Dedifferentiated amniotic fluid mesenchymal stem cell (primary cell): ENCODE data around the gene NANOS3.
"Not testable (repeated sequence)": the region's sequence is repeated elsewhere in the genome, so short reads cannot be mapped to it uniquely, and the experiment has no call there.

Experiments
- DNase-seq: peaks from one replicate; pipeline ENCODE4 v3.0.0-alpha.2; 2016; ENCODE audit errors: extremely low spot score

The NANOS3 gene

GRCh38 chr19:13843104-13843921, 33.6 kb upstream of the NANOS3 start:
- DNase-seq: peak; percentile 37

DNA sequence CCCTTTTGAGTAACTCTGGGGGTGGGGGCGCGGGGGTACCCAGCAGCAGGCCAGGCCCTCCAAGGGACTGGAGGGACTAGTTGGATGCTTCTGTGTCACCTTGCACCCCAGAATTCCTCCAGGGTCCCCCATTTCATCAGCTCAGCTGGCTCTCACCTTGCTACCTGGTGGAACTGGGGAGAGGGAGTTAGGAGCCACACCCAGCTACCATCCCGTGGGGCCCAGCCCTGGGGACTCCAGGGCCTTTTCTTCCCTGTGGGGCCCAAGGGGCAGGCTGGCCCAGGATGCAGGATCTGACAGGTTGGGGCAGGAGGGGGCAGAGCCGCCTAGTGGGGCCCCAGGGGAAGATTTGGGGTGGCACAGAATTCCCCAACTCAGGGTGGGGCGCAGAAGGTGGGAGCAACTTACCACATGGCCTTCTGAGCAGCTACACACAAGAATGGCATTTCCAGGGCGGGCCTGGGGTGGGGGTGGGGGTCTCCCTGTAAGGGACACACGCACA, 32.8 kb upstream of the NANOS3 start:
- DNase-seq: no peak

- DNase-seq: peak; percentile 94
Measured at GRCh38 chr19:13846557-13847406, 30.2 kb upstream of the NANOS3 start.

- DNase-seq: peak; percentile 92
Measured at GRCh38 chr19:13847407-13848339, 29.3 kb upstream of the NANOS3 start.

GRCh38 chr19:13848340-13848677, 28.6 kb upstream of the NANOS3 start:
- no peak for DNase-seq

DNA sequence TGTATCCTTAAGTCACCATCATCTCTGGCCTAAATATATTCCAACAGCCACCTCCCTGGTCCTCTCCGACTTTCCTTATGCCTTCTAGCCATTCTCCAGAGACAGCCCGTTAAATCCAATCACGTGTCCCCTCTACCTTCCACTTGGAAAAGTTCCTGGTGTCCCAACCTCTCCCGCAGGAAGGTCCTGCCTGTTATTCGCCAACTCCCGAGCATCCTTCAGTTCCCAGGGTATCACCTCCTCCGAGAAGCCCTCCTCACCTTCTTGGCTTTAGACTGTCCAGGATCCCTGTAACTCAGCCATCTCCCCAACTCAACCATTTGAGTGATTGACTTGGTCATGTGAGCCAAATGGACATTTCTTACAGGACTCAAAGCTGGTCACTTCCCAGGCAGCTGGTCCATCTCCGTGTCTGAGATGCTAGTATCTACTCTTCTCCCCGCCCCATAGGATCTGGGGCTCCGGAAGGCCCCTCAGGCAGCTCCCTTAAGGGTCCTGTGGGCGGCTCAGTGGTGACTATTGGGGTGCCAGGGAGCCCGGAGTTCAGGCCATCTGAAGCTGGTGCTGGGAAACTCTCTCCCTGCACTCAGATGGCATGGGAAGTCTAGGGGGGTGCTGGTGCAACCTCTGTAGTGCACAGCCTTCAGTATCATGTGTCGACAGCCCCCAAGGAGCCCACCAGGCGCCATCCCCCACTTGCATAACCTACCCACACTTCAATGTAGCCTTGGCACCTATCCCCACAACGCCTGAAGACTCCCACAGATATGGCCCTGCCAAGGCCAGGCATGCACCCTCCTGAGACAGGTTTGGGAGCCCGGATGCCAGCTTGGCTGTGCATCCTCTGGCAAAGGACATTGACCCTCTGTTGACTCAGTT, 27.9 kb upstream of the NANOS3 start:
- DNase-seq: no peak

GRCh38 chr19:13849991-13850909, 26.7 kb upstream of the NANOS3 start:
- DNase-seq: peak; percentile 45

GRCh38 chr19:13850910-13851733, 25.8 kb upstream of the NANOS3 start:
- DNase-seq: peak; percentile 86

DNA sequence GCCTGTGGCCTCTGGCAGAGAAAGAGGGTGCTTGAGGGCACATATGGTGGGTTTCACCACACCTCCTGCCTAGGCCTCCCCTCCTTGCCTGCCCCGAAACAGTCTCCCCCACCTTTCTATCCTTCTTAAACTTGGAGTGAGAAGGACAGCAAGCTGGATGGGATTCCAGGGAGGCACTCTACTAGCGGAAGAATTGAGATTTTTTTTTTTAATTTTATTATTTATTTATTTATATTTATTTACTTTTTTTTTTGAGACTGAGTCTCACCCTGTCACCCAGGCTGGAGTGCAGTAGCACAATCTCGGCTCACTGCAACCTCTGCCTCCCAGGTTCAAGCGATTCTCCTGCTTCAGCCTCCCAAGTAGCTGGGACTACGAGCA, 25.2 kb upstream of the NANOS3 start:
- DNase-seq: not testable (repeated sequence)

DNA sequence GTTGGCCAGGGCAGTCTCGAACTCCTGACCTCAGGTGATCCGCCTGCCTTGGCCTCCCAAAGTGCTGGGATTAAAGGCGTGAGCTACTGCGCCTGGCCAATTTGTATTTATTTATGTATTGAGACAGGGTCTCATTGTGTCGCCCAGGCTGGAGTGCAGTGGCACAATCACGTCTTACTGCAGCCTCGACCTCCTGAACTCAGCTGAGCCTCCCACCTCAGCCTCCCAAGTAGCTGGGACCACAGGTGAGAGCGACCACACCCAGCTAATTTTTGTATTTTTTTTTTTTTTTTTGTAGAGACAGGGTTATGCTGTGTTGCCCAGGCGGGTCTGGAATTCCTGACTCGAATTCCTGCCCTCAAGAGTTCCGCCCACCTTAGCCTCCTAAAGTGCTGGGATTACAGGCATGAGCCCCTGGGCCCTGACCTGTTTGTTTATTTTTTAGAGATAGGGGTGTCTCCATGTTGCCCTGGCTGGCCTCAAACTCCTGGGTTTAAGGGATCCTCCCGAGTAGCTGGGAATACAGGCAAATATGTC, 24.7 kb upstream of the NANOS3 start:
- DNase-seq: not testable (repeated sequence)

DNA sequence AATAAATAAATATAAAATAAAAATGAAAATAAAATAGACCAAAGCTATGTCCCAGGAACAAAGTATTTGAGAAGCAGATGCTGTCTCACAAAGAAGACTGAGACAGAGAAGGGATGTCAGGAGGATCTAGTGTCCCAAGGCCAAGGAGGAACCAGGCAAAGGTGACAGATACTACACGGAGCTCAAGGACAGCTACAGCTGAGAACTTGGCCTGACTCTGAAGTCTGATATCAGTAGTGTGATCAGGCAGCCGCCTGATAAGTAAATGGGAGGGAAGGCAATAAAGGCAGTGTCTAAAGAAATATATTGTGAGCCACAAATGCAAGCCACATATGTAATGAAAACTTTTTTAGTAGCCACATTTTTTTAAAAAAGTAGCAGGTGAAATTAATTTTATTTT, 20.4 kb upstream of the NANOS3 start:
- no peak for DNase-seq

- no peak for DNase-seq
Measured at GRCh38 chr19:13859361-13859880, 17.5 kb upstream of the NANOS3 start.

- DNase-seq: no peak
Measured at GRCh38 chr19:13860679-13861391, 16.1 kb upstream of the NANOS3 start.

GRCh38 chr19:13861392-13861713, 15.6 kb upstream of the NANOS3 start:
- DNase-seq: no peak

DNA sequence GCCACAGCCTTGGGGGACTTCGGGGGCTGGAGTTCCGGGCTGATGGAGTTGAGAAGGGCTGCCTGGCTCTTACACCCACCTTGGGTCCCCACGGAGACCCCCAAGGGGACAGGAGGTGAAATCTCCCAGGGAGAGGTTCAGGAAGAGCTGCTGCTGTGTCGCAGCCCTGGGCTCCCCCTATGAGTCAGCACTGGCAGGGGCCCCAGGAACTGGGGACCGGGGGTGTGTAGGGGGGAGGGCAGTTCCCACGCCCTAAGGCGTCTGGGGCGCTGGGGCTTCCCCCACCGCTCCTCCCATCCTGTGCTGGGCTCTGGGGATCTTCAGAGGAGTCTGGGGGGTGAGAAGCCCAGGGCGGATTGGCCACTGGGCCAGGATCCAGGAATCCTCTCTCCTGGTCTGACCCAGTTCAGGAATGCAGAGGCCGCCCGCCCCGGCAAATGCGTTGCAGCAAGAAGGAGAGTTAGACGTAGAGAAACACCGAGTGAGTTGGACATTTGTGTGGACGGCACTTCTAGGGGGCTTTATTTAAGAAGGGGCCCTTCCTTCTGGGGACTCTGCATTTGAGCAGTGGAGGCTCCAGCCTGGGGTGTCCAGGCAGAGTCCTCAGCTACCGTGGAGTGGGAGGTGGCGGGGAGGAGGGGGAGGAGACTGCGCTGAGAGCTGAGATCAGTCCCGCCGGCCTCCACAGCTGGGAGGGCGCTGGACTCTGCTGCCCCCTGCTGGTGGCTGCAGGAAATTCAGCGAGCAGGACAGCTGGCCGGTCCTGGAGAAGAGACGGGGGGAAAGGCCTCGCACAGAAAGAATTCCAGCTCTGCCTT, 15.0 kb upstream of the NANOS3 start:
- DNase-seq: peak; percentile 82

- no peak for DNase-seq
Measured at GRCh38 chr19:13864046-13864666, 12.8 kb upstream of the NANOS3 start.
